ENCODE data around the gene MALRD1.

GRCh38 chr10:19367176-19367575 is 318.6 kb downstream of the MALRD1 start:
- no peak for TF ChIP-seq CTCF (IDR thresholded peaks at IDR 0.05)
- no peak for TF ChIP-seq POLR2A (IDR thresholded peaks at IDR 0.05)

All from right lobe of liver (tissue), 4 donors.